NOMO-1 treated with dmso at 0.1 percent for 144 hours (cell line): ENCODE results near the gene NEK6.

Experiments
- DNase-seq: peaks from one replicate; lab custom pipeline; 2025; ENCODE audit not compliant: unreplicated experiment; lab: John Stamatoyannopoulos, UW

Gene NEK6

DNA sequence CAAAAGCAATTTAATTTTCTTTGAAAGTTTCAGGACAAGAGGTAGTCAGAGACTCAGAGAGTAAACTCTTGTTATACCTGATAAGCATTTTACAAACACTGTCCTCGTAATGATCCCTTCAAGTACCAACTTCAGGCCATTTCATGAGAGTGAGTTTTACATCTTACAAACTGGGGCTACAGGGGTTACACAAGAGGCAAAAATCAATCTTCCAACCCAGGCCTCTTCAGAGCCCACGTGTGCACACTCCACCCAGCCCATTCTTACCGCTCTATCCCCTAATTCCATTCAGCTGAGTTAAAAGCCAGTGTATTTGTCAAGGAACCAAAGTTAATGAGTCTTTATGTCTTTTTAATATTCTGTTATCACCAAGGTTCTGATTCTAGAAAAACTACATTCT is 110.9 kb downstream of the NEK6 start:
- DNase-seq: no peak

GRCh38 chr9:124369231-124369797 is 111.6 kb downstream of the NEK6 start:
- DNase-seq: no peak

GRCh38 chr9:124370896-124371582 is 113.3 kb downstream of the NEK6 start:
- DNase-seq: no peak

DNA sequence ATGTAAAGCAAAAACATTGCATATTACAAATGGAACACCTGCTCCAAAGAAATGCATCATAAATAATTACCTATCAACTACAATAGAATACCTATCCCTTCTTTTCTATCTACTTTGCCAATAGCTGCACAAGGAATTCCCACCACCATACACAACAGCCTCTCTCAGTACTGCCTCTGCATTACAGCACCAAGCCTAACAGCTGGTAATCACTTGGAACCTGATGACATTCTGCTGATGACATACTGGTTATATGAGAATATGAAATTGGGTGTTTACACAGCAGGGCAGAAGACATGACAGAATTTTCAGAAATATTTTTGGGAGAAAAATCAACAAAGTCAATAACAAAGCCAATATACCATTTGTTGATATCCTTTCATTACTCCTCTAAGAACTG is 114.3 kb downstream of the NEK6 start:
- no peak for DNase-seq

GRCh38 chr9:124373386-124373785 is 115.6 kb downstream of the NEK6 start:
- DNase-seq: no peak

- DNase-seq: no peak
Observed at GRCh38 chr9:124373851-124374250, 116.1 kb downstream of the NEK6 start.

GRCh38 chr9:124375726-124376125 is 118.0 kb downstream of the NEK6 start:
- no peak for DNase-seq

DNA sequence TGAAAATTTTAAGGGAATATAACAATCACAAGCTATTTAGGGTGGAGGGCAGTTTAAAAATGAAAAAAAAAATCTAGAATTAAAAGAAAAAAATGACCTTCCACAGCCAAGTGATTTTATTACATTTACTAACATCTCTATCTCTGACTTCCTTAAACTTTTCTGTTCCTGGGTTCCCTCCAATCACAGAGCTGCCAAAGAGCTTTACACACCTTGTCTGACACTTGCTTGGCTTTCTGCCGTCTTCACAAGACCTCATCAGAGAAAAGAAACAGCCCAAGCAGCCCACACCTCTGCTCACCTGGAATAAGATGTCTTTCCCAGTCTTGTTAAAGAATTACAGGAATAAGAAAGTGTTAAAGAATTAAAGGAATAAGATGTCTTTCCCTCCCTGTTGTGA is 118.6 kb downstream of the NEK6 start:
- DNase-seq: no peak

DNA sequence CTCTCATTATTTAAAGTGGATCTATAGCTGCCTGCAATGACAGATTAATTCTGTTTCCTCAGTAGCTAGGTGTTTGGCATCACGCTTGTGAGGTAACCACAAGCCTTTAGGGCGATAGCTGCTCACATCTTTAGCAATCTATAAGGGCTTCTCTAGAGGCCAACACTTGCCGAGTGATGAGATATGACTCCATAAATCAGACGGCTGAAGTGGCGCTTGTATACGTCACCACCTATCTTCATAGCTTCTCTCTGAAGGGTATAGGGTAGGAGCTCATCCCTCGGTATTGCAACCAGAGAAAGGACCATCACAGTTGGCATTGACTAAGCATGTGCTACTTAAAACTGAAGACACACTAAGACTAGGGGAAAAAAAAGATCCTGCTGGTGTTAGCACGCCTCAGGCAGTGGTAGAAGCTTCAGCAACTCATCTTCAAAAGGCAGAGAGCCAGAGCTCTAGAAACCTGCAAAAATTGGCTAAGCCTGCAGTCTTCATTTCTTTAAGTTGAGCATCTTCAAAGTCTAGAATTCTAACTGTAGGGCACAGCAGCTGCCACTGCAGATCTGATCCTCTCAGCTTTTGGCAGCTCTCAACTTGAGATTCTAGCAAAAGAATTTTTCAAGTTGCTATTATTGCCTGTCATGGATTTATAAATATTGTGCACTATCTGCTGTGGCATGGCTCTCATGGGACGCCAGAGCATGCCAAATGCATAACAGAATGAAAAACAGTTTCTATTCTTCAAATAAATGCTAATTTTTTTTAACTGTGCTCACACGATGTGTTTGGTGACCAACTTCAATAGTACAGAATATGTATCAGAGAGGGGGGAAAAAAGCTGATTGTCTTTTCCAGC is 120.0 kb downstream of the NEK6 start:
- DNase-seq: no peak

DNA sequence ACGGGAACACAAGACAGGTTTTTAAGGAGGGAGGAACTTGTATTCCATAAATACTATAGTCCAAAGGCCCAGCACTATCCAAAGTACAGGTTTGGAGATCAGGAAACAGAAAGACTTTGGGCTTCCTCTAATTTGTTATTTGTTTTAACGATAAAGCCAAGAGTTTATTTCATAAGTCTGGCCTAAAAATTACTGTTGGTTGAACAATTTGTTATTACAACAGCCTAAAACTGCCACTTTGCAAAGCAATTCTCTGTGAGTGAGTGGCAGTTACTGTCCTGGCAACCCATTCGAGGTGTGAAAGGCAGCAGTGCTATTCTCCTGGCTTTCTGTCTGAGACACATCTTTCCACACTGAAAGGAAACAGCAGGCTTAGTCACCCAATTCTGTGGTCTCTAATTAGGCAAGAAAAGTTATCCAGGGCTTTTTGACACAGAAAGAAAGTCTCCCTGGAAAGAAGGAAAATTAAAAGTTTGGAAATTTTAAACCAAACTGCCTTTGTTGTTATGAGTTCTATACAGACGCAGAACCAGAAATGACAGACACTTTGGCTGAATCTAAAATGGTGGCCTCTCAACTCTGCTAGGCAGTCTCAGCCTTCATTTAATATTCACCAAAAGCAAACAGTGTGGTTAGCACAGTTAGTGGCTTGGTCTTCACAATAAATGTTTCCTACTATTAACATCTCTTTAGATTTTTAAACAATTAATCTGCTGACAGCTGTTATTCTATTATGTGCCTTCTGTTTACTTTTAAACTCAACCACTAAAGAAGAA is 123.6 kb downstream of the NEK6 start:
- DNase-seq: peak; percentile 89

DNA sequence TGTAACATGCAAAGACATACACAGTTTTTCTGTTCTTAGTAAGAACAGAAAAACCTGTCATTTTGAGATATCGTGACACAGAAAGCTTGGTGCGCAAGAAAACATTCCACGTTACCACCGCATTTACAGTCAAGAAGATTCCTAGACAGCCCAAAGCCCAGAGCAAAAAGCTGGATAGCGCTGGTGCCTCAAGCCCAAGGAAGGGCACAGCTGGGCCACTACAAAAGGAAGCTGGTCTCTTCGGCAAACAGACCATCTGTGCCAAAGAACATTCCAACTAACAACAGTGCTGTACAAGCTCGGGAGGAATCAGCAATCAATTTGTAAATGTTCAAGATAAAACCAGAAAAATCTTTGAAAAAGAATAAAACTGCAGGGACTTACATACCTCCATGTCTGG is 126.5 kb downstream of the NEK6 start:
- no peak for DNase-seq

DNA sequence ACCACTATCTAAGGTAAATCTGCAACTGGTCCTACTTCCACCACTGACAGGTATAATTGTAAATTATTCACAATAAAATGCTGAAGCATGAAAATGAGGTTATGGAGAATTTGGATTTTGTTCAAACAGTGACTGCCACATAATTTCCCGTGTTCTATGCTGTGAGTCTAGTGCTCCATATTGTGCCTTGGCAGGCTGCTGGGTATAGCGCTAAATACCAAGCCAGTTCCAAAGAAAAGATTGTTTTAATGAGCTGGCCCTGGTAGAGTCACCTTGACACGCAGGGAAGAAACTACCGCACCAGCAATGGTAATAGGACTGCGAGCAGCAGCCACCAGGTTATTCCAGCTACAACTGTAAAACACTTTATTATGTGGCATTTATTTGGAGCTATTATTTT is 127.1 kb downstream of the NEK6 start:
- no peak for DNase-seq

DNA sequence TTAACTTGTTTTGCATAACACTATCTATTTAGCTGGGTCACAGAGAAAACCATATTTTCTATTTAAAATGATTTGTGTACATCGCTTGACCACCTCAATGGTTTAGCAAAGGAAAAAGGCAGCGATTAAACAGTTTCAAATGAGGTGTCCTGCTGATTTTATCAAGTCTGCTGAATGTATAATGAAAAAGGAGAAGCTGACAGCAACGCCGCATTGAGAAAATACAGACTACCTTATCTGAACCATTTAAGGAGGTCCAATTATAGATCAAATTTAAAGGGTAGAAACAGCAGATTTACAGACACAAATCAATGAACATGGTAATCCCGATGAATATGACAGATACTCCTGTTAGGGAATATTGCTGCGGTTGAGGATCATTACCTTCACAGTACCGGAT is 127.9 kb downstream of the NEK6 start:
- no peak for DNase-seq

GRCh38 chr9:124386201-124386600 is 128.5 kb downstream of the NEK6 start:
- DNase-seq: no peak

DNA sequence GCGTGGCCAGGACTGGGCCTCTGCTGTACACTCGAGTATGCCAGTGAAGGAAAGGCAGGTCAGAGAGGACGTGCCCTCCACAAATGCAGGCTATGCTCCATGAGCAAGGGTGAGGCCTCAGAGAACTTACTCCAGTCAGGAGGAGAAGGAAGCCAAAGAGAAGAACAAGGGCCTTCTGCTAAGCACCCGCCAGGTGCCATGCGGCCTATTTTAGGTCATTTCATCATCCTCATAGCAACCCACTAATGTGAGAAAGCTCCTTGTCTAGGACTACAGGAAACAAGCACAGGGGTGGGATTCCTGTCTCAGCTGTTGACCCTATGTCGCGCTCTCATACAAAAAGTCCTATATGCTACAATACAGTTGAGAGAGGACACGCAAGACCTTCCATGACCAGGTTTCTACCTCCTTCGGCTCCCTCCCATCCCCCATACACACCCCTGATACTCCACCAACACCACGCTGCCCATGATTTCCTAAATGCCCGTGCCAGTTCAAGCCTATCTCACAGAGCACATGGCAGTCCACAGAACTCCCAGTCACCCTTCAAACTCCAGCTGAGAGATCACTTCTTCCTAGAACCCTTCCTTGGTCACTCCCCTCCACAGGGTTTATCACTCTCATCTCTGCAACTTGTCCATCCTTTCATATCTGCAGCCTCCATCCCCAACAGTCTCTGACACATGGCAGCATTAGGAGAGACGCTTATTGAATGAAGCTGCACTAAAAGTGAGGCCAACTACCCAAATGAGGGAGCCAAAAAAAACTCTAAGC is 130.7 kb downstream of the NEK6 start:
- no peak for DNase-seq

GRCh38 chr9:124389146-124389939 is 131.6 kb downstream of the NEK6 start:
- DNase-seq: no peak

- no peak for DNase-seq
Observed at GRCh38 chr9:124390794-124391658, 133.3 kb downstream of the NEK6 start.

DNA sequence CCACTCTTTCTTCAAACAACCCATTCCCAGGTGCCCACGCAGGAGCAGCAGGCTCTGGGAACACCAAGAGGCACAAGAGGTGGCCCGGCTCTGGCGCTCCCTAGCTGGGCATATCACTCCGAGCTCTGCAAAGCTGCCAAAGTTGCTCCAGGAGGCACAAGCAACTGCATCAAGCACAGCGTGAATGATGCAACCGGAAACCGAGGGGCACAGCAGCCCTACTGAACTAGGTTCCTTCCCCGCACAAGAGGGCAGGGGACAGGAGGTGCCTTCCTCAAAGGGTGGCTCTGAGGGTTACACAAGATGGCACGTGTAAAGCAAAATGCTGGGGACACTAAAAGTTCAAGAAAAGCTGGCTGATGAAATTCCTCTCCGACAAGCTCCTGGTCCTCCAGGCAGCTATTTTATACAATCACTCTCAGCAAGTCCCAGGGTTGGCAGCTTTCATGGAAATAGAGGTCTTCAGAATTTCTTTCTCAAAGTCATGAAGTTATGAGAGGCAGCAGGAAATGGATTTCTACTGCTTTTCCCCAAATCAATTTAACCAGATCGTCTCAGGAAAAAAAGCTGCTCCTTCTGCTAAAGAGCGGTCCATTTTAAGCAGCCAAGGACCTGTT is 134.6 kb downstream of the NEK6 start:
- peak; percentile 91 for DNase-seq
